Neural cell (in vitro differentiated cells): ENCODE results near the gene HIF3A. TPM values are rescaled to one million over a fixed set of nuclear protein-coding genes. Genes with fewer than 3 reads are reported as not detected.

Source experiments
- H2AFZ ChIP-seq: fragments of 200-600, 300-800 bp; sonication (generic), shearing (Covaris generic); 2 replicates; pipeline ENCODE4 v1.6.0; 2014; ENCODE audit warnings: low read depth, mild to moderate bottlenecking, antibody characterized with exemption, low read length, moderate library complexity
- H3F3A ChIP-seq: fragments of 200-600 bp; shearing (Covaris generic); 2 replicates; pipeline ENCODE4 v1.6.1; 2016; ENCODE audit warnings: mild to moderate bottlenecking, moderate library complexity, mixed read lengths, antibody characterized with exemption, low read length; ENCODE audit not compliant: insufficient read depth, poor library complexity, severe bottlenecking
- H3K27ac ChIP-seq: fragments of 200-600, 300-800 bp; sonication (generic), shearing (Covaris generic); 2 replicates; pipeline ENCODE4 v1.5.1; 2014; ENCODE audit warnings: mild to moderate bottlenecking, low read length, moderate library complexity
- H3K27me3 ChIP-seq: fragments of 300-800, 200-600 bp; sonication (generic), shearing (Covaris generic); 2 replicates; pipeline ENCODE4 v1.6.0; 2014; ENCODE audit warnings: mild to moderate bottlenecking, low read depth, low read length, moderate library complexity; ENCODE audit not compliant: insufficient read depth
- H3K36me3 ChIP-seq: fragments of 300-800, 200-600 bp; sonication (generic), shearing (Covaris generic); 2 replicates; pipeline ENCODE4 v1.5.1; 2014; ENCODE audit warnings: mild to moderate bottlenecking, antibody characterized with exemption, low read length, moderate library complexity; ENCODE audit not compliant: insufficient read depth
- H3K4me2 ChIP-seq: fragments of 300-800, 200-600 bp; sonication (generic), shearing (Covaris generic); 2 replicates; pipeline ENCODE4 v1.6.0; 2014; ENCODE audit warnings: mild to moderate bottlenecking, low read length
- H3K4me3 ChIP-seq: fragments of 300-800, 200-600 bp; sonication (generic), shearing (Covaris generic); 2 replicates; pipeline ENCODE4 v1.5.1; 2014; ENCODE audit warnings: mild to moderate bottlenecking, low read length, moderate library complexity
- H3K79me2 ChIP-seq: fragments of 200-600 bp; shearing (Covaris generic); replicated peaks from 2 replicates; pipeline ENCODE4 v1.6.0; 2014; ENCODE audit warnings: mild to moderate bottlenecking, low read length, moderate library complexity; ENCODE audit not compliant: insufficient read depth
- H3K9ac ChIP-seq: fragments of 300-800, 200-600 bp; sonication (generic), shearing (Covaris generic); 2 replicates; pipeline ENCODE4 v1.6.1; 2016; ENCODE audit warnings: mild to moderate bottlenecking, low read length, mixed read lengths
- H3K9me2 ChIP-seq: fragments of 200-600 bp; shearing (Covaris generic); 2 replicates; pipeline ENCODE4 v1.6.1; 2016; ENCODE audit warnings: mild to moderate bottlenecking, low read length, mixed read lengths; ENCODE audit not compliant: insufficient read depth
- H3K9me3 ChIP-seq: fragments of 200-600, 300-800 bp; sonication (generic), shearing (Covaris generic); 2 replicates; pipeline ENCODE4 v1.6.1; 2016; ENCODE audit warnings: mild to moderate bottlenecking, mixed run types, low read length, moderate library complexity, mixed read lengths
- H4K20me1 ChIP-seq: fragments of 200-600 bp; shearing (Covaris generic); 2 replicates; pipeline ENCODE4 v1.6.1; 2016; ENCODE audit warnings: mild to moderate bottlenecking, mixed run types; ENCODE audit not compliant: insufficient read depth
- CTCF ChIP-seq: fragments of 450-650 bp; IDR thresholded peaks from 2 replicates; pipeline ENCODE4 v1.5.1; 2014; ENCODE audit warnings: antibody characterized with exemption, mild to moderate bottlenecking, moderate library complexity; ENCODE audit not compliant: poor library complexity, severe bottlenecking
- EP300 ChIP-seq: fragments of 450-650 bp; conservative IDR thresholded peaks from 2 replicates; pipeline ENCODE4 v1.6.1; 2014; ENCODE audit warnings: antibody characterized with exemption, mild to moderate bottlenecking, moderate library complexity; ENCODE audit not compliant: poor library complexity, severe bottlenecking
- EZH2 ChIP-seq: fragments of 200-600, 300-800 bp; shearing (Covaris generic), sonication (generic); IDR thresholded peaks from 2 replicates; pipeline ENCODE4 v1.6.1; 2014; ENCODE audit warnings: antibody characterized with exemption, low read length, borderline replicate concordance, mild to moderate bottlenecking; ENCODE audit not compliant: insufficient read depth, poor library complexity, severe bottlenecking
- MXI1 ChIP-seq: fragments of 450-650 bp; conservative IDR thresholded peaks from 2 replicates; pipeline ENCODE4 v1.6.1; 2014; ENCODE audit warnings: antibody characterized with exemption, mild to moderate bottlenecking; ENCODE audit not compliant: poor library complexity, severe bottlenecking
- POLR2AphosphoS5 ChIP-seq: IDR thresholded peaks from 2 replicates; pipeline ENCODE4 v1.6.1; 2012
- RAD21 ChIP-seq: fragments of 450-650 bp; conservative IDR thresholded peaks from 2 replicates; pipeline ENCODE4 v1.6.1; 2014; ENCODE audit warnings: antibody characterized with exemption, mild to moderate bottlenecking, moderate library complexity
- REST ChIP-seq: IDR thresholded peaks from 2 replicates; pipeline ENCODE4 v1.6.1; 2012; ENCODE audit warnings: borderline replicate concordance
- SMC3 ChIP-seq: fragments of 450-650 bp; conservative IDR thresholded peaks from 2 replicates; pipeline ENCODE4 v1.6.1; 2014; ENCODE audit warnings: antibody characterized with exemption, mild to moderate bottlenecking, moderate library complexity; ENCODE audit not compliant: poor library complexity
- TAF1 ChIP-seq: IDR thresholded peaks from 2 replicates; pipeline ENCODE4 v1.6.1; 2012; ENCODE audit warnings: low read depth
- polyA plus RNA-seq: library from polyadenylated mRNA; depleted of rRNA; stranded (reverse); fragments of >200 nt; gene quantifications from 2 replicates; pipeline ENCODE4 v1.2.3, GENCODE V29; 2014
- small RNA-seq, 3 experiments: library from RNA; depleted of rRNA; stranded (forward); fragments of <200 nt; gene quantifications; one replicate each; pipeline ENCODE3, GENCODE V24; 2012

HIF3A gene
- polyA plus RNA-seq, 1 donor from 2014 or later = 2.0 TPM

- H3K27ac ChIP-seq = no peak overlapping the region
- no peak overlapping the region for H3K9ac ChIP-seq
- H2AFZ ChIP-seq = no peak overlapping the region
- no peaks in the 10 kb centered on the region for H4K20me1 ChIP-seq
- H3K27me3 ChIP-seq = no peaks in the 10 kb centered on the region
- no peak overlapping the region for H3K4me3 ChIP-seq
- no peak for TF ChIP-seq SMC3
- TF ChIP-seq RAD21 = no peak
- TF ChIP-seq EP300 = no peak
- no peak for TF ChIP-seq POLR2AphosphoS5
- no peak for TF ChIP-seq TAF1
- no peak for TF ChIP-seq REST
- no peak for TF ChIP-seq EZH2
- no peaks in the 10 kb centered on the region for H3K9me3 ChIP-seq
- H3K79me2 ChIP-seq = no peaks in the 10 kb centered on the region
- H3K4me2 ChIP-seq = no peak overlapping the region
- no peaks in the 10 kb centered on the region for H3F3A ChIP-seq
- H3K36me3 ChIP-seq = peaks cover 4% of the 10 kb centered on the region
- H3K9me2 ChIP-seq = no peaks in the 10 kb centered on the region
Measured at GRCh38 chr19:46392252-46392801, 95.5 kb downstream of the HIF3A start.

GRCh38 chr19:46392837-46393236 lies 96.0 kb downstream of the HIF3A start:
- Histone ChIP-seq H3K4me3 (no peak overlapping the region), H2AFZ (no peak overlapping the region), H3K4me2 (no peak overlapping the region), H3F3A (no peaks in the 10 kb centered on the region), H3K9me2 (no peaks in the 10 kb centered on the region), H3K27ac (no peak overlapping the region), H3K9ac (no peak overlapping the region), H3K27me3 (no peaks in the 10 kb centered on the region), H3K79me2 (no peaks in the 10 kb centered on the region), H4K20me1 (no peaks in the 10 kb centered on the region), H3K9me3 (no peaks in the 10 kb centered on the region), H3K36me3 (peaks cover 4% of the 10 kb centered on the region)
- no peak for TF ChIP-seq CTCF
- TF ChIP-seq POLR2AphosphoS5 = no peak
- no peak for TF ChIP-seq MXI1
- no peak for TF ChIP-seq RAD21
- no peak for TF ChIP-seq REST
- no peak for TF ChIP-seq SMC3

Small RNA genes within 50 kb of the gene (small RNA-seq; reads per million reads assigned to genes)
- gene RNU6-924P = 0 reads per million in 3 experiments

Other genes starting within 250 kb of the HIF3A start
- not detected in 2 replicates for gene IGFL3, start 172.4 kb upstream of the HIF3A start, polyA plus RNA-seq
- gene IGFL2, start 148.8 kb upstream of the HIF3A start, polyA plus RNA-seq = not detected in 2 replicates
- gene IGFL1, start 67.3 kb upstream of the HIF3A start, polyA plus RNA-seq = not detected in 2 replicates
- gene PPP5C, start 50.0 kb downstream of the HIF3A start, polyA plus RNA-seq = 99.3 and 120 TPM in 2 replicates
- 0.84 and 2.4 TPM in 2 replicates for gene CCDC8, start 116.5 kb downstream of the HIF3A start, polyA plus RNA-seq
- gene PNMA8C, start 131.9 kb downstream of the HIF3A start, polyA plus RNA-seq = 16.1 and 17.2 TPM in 2 replicates
- gene PNMA8A, start 174.5 kb downstream of the HIF3A start, polyA plus RNA-seq = 234 and 238 TPM in 2 replicates
- gene PNMA8B, start 198.8 kb downstream of the HIF3A start, polyA plus RNA-seq = 9.9 and 10.1 TPM in 2 replicates